LNCaP clone FGC (cell line): ENCODE measurements around the gene DHX8.

Experiments used
- DNase-seq: peaks from one replicate; pipeline ENCODE4 v3.0.0-alpha.2; 2011; ENCODE audit warnings: low read depth
- H3K4me3 ChIP-seq: 2 replicates; pipeline ENCODE4 v1.5.1; 2011; ENCODE audit warnings: mild to moderate bottlenecking, low read depth, low read length, control low read depth
- CTCF ChIP-seq: IDR thresholded peaks from 2 replicates; pipeline ENCODE4 v1.5.1; 2012; ENCODE audit warnings: mild to moderate bottlenecking; ENCODE audit not compliant: control insufficient read depth, insufficient read depth; ENCODE audit errors: extremely low read depth

Gene DHX8

GRCh38 chr17:43548689-43549379 lies 65.1 kb downstream of the DHX8 start:
- no peak for DNase-seq
- no peak overlapping the region for H3K4me3 ChIP-seq
- no peak for TF ChIP-seq CTCF

GRCh38 chr17:43549496-43549895 lies 65.7 kb downstream of the DHX8 start:
- no peak overlapping the region for H3K4me3 ChIP-seq
- no peak for TF ChIP-seq CTCF

GRCh38 chr17:43550754-43551153 lies 67.0 kb downstream of the DHX8 start:
- DNase-seq = no peak
- no peak for TF ChIP-seq CTCF
- no peak overlapping the region for H3K4me3 ChIP-seq

More at GRCh38 chr17:43549496-43549895, 65.7 kb downstream of the DHX8 start:
- DNase-seq = no peak

- DNase-seq = no peak
- no peak for TF ChIP-seq CTCF
- no peak overlapping the region for H3K4me3 ChIP-seq
Observed at GRCh38 chr17:43552229-43552837, 68.6 kb downstream of the DHX8 start.

- no peak for DNase-seq
- TF ChIP-seq CTCF = no peak
- H3K4me3 ChIP-seq = no peak overlapping the region
Observed at GRCh38 chr17:43553573-43553972, 69.8 kb downstream of the DHX8 start.

- TF ChIP-seq CTCF = no peak
- H3K4me3 ChIP-seq = no peak overlapping the region
- no peak for DNase-seq
Observed at GRCh38 chr17:43554857-43555256, 71.1 kb downstream of the DHX8 start.

GRCh38 chr17:43556292-43556691 lies 72.5 kb downstream of the DHX8 start:
- DNase-seq = no peak
- TF ChIP-seq CTCF = no peak
- H3K4me3 ChIP-seq = no peak overlapping the region
